ENCODE data around the gene PANK4. TPM values are rescaled to one million over a fixed set of nuclear protein-coding genes. Genes with fewer than 3 reads are reported as not detected.

Gene PANK4
- total RNA-seq, 2 donors from 2014 or later: 13.7 to 31.3 TPM

DNA sequence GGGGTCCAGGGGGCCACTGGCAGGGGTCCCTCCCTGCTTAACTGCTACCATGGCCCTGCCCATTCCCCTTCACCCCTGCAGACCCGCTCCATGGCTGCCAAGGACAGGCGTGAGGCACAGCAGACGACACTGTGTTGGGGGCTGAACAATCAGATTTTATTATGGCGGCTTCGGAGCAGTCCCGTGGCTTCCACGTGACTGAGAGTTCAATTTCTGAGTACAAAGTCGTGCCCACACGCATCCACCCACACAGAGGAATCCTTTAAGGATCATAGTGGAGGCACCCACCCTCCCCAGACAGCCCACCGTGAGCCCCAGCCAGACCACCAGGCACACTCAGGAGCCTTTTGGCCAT is 2.2 kb upstream of the PANK4 start:
- intact Hi-C loops (cut with DNase I): no loop called here
- no peaks in the 10 kb centered on the region for H3K36me3 ChIP-seq (replicated peaks in 1 of 2; ENCODE audit: insufficient read depth in 1 of 2, low read depth in 2 of 2)
- ATAC-seq: no peak
- peaks cover 70% of the 10 kb centered on the region for H3K4me1 ChIP-seq
- H3K27ac ChIP-seq: no peak overlapping the region
- H3K27me3 ChIP-seq: no peaks in the 10 kb centered on the region
- H3K4me3 ChIP-seq: no peak overlapping the region
- DNase-seq: no peak
- TF ChIP-seq, protein P1, sequence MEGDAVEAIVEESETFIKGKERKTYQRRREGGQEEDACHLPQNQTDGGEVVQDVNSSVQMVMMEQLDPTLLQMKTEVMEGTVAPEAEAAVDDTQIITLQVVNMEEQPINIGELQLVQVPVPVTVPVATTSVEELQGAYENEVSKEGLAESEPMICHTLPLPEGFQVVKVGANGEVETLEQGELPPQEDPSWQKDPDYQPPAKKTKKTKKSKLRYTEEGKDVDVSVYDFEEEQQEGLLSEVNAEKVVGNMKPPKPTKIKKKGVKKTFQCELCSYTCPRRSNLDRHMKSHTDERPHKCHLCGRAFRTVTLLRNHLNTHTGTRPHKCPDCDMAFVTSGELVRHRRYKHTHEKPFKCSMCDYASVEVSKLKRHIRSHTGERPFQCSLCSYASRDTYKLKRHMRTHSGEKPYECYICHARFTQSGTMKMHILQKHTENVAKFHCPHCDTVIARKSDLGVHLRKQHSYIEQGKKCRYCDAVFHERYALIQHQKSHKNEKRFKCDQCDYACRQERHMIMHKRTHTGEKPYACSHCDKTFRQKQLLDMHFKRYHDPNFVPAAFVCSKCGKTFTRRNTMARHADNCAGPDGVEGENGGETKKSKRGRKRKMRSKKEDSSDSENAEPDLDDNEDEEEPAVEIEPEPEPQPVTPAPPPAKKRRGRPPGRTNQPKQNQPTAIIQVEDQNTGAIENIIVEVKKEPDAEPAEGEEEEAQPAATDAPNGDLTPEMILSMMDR (IDR thresholded peaks at IDR 0.05): no peak
- no peak for TF ChIP-seq POLR2A (IDR thresholded peaks at IDR 0.05)
- WGBS, 2 donors: 71 to 88% methylated on average over 8 to 10 of the region's 10 CpGs
- no peaks in the 10 kb centered on the region for H3K9me3 ChIP-seq

- 30 to 39% methylated on average over 12 of the region's 12 CpGs for WGBS, 2 donors
- H3K27ac ChIP-seq: no peak overlapping the region
Observed at GRCh38 chr1:2528016-2528415, 1.6 kb upstream of the PANK4 start.

GRCh38 chr1:2527556-2527860 is 1.1 kb upstream of the PANK4 start:
- no peak overlapping the region for H3K4me3 ChIP-seq
- H3K36me3 ChIP-seq (replicated peaks in 1 of 2; ENCODE audit: insufficient read depth in 1 of 2, low read depth in 2 of 2): no peaks in the 10 kb centered on the region
- intact Hi-C loops (cut with DNase I): no loop called here
- H3K9me3 ChIP-seq: no peaks in the 10 kb centered on the region
- H3K27me3 ChIP-seq: no peaks in the 10 kb centered on the region
- TF ChIP-seq, protein P1 (IDR thresholded peaks at IDR 0.05): no peak
- TF ChIP-seq POLR2A (IDR thresholded peaks at IDR 0.05): no peak
- no peak overlapping the region for H3K27ac ChIP-seq
- H3K4me1 ChIP-seq: peaks cover 77% of the 10 kb centered on the region
- ATAC-seq: no peak
- 81 to 100% methylated on average over 1 to 4 of the region's 4 CpGs for WGBS, 2 donors
- DNase-seq: no peak

More at GRCh38 chr1:2528016-2528415, 1.6 kb upstream of the PANK4 start:
- intact Hi-C loops (cut with DNase I): no loop called here
- H3K4me1 ChIP-seq: peaks cover 76% of the 10 kb centered on the region
- ATAC-seq (no peak), DNase-seq (peak; percentile 46 to 78 (median 64))
- no peaks in the 10 kb centered on the region for H3K9me3 ChIP-seq
- TF ChIP-seq, protein P1 (IDR thresholded peaks at IDR 0.05): no peak
- TF ChIP-seq POLR2A (IDR thresholded peaks at IDR 0.05): no peak
- no peaks in the 10 kb centered on the region for H3K27me3 ChIP-seq
- H3K4me3 ChIP-seq: no peak overlapping the region
- no peaks in the 10 kb centered on the region for H3K36me3 ChIP-seq (replicated peaks in 1 of 2; ENCODE audit: insufficient read depth in 1 of 2, low read depth in 2 of 2)

DNA sequence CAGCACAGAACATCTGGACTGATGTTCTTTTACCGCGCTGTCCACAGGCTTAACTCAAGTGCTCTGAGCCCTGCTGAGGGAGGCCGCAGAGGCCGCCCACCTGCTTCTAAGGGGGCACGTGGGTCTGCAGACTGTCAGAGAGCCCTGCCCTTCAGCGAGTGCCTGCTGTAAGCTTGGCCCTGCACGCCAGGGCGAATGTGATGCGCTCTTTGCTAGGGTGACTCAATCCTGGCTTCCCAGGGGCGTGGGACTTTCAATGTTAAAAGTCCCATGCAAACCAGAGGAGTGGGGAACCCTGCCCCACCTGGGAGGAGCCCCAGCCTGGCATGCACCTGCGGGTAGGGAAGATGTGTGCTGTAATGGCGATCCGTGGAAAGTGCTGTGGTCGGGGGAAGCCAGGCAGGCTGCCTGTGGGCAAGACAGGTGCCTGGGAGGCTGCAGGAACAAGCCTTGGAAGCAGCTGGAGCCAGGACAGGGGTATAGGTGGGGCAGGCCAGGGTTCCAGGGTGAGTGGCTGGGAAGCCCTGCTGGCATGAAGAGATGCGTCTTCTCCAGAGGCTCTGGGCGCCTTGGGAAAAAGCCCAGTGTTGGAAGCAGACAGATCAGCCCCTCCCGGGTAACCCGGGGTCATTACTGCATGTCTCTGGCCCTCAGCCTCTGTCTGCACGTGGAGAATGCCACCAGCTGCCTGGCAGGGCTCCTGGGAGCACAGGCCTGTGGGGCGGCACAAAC is 594 bp upstream of the PANK4 start:
- H3K9me3 ChIP-seq: no peaks in the 10 kb centered on the region
- TF ChIP-seq, protein P1 (IDR thresholded peaks at IDR 0.05): no peak
- no peak for TF ChIP-seq POLR2A (IDR thresholded peaks at IDR 0.05)
- 43 to 58% methylated on average over 8 to 19 of the region's 20 CpGs for WGBS, 2 donors
- no peak for ATAC-seq
- no peaks in the 10 kb centered on the region for H3K36me3 ChIP-seq (replicated peaks in 1 of 2; ENCODE audit: insufficient read depth in 1 of 2, low read depth in 2 of 2)
- H3K27me3 ChIP-seq: no peaks in the 10 kb centered on the region
- no peak for DNase-seq
- intact Hi-C loops (cut with DNase I): no loop called here
- H3K4me1 ChIP-seq: peaks cover 77% of the 10 kb centered on the region
- H3K4me3 ChIP-seq: no peak overlapping the region
- H3K27ac ChIP-seq: no peak overlapping the region

GRCh38 chr1:2525572-2525919 is 850 bp downstream of the PANK4 start:
- no peaks in the 10 kb centered on the region for H3K27me3 ChIP-seq
- intact Hi-C loops (cut with DNase I): no loop called here
- H3K4me1 ChIP-seq: peaks cover 66% of the 10 kb centered on the region
- WGBS, 2 donors: 0 to 2% methylated on average over 9 to 20 of the region's 20 CpGs
- peaks cover 0 to 2% of the 10 kb centered on the region in 2 donors for H3K36me3 ChIP-seq (replicated peaks in 1 of 2; ENCODE audit: insufficient read depth in 1 of 2, low read depth in 2 of 2)
- TF ChIP-seq POLR2A (IDR thresholded peaks at IDR 0.05): no peak
- TF ChIP-seq, protein P1 (IDR thresholded peaks at IDR 0.05): no peak
- ATAC-seq: no peak
- peak in 1 of 4 donors; percentile 31 for DNase-seq
- no peaks in the 10 kb centered on the region for H3K9me3 ChIP-seq
- peak overlapping the region; percentile 59 to 67 for H3K4me3 ChIP-seq
- peak overlapping the region in 3 of 4 donors; percentile 61 to 80 (median 63) for H3K27ac ChIP-seq

All from body of pancreas (tissue), 4 donors.